HFF-Myc (cell line): ENCODE data around the gene HEATR3.

Experiments used
- DNase-seq: peaks from one replicate; pipeline ENCODE4 v3.0.0-alpha.2; 2011; ENCODE audit warnings: low read depth; ENCODE audit errors: extremely low read depth
- H3K4me3 ChIP-seq: replicated peaks from 2 replicates; pipeline ENCODE4 v1.5.1; 2011; ENCODE audit warnings: low read depth, mild to moderate bottlenecking, control low read depth, low read length
- CTCF ChIP-seq: IDR thresholded peaks from 2 replicates; pipeline ENCODE4 v1.5.1; 2012; ENCODE audit warnings: mild to moderate bottlenecking, low read depth, low read length, control low read depth; ENCODE audit errors: missing control alignments

Gene HEATR3

GRCh38 chr16:50133214-50133613 is 67.4 kb downstream of the HEATR3 start:
- H3K4me3 ChIP-seq: no peak overlapping the region
- DNase-seq: no peak
- TF ChIP-seq CTCF: no peak

- DNase-seq: no peak
- H3K4me3 ChIP-seq: no peak overlapping the region
- no peak for TF ChIP-seq CTCF
These were observed 70.6 kb downstream of the HEATR3 start for GRCh38 chr16:50136399-50136798.

GRCh38 chr16:50137268-50137667 is 71.5 kb downstream of the HEATR3 start:
- no peak for TF ChIP-seq CTCF
- DNase-seq: no peak

GRCh38 chr16:50139580-50139979 is 73.8 kb downstream of the HEATR3 start:
- no peak for DNase-seq
- TF ChIP-seq CTCF: no peak
- H3K4me3 ChIP-seq: no peak overlapping the region

More at GRCh38 chr16:50137268-50137667, 71.5 kb downstream of the HEATR3 start:
- no peak overlapping the region for H3K4me3 ChIP-seq

GRCh38 chr16:50144211-50144610 is 78.4 kb downstream of the HEATR3 start:
- no peak for DNase-seq
- no peak overlapping the region for H3K4me3 ChIP-seq
- TF ChIP-seq CTCF: no peak

GRCh38 chr16:50146479-50147435 is 81.0 kb downstream of the HEATR3 start:
- DNase-seq: no peak
- TF ChIP-seq CTCF: no peak
- H3K4me3 ChIP-seq: no peak overlapping the region
